HPDE6-E6E7 (cell line): ENCODE measurements around the gene PIAS1.
A peak's percentile ranks its signal among the peaks of the same experiment; 100 is the strongest.
"Not testable (repeated sequence)": the region's sequence is repeated elsewhere in the genome, so short reads cannot be mapped to it uniquely, and the experiment has no call there.

Experiments used
- DNase-seq: peaks from one replicate; pipeline ENCODE4 v3.0.0; 2011; ENCODE audit warnings: missing footprints; ENCODE audit errors: extremely low spot score

PIAS1 gene

DNA sequence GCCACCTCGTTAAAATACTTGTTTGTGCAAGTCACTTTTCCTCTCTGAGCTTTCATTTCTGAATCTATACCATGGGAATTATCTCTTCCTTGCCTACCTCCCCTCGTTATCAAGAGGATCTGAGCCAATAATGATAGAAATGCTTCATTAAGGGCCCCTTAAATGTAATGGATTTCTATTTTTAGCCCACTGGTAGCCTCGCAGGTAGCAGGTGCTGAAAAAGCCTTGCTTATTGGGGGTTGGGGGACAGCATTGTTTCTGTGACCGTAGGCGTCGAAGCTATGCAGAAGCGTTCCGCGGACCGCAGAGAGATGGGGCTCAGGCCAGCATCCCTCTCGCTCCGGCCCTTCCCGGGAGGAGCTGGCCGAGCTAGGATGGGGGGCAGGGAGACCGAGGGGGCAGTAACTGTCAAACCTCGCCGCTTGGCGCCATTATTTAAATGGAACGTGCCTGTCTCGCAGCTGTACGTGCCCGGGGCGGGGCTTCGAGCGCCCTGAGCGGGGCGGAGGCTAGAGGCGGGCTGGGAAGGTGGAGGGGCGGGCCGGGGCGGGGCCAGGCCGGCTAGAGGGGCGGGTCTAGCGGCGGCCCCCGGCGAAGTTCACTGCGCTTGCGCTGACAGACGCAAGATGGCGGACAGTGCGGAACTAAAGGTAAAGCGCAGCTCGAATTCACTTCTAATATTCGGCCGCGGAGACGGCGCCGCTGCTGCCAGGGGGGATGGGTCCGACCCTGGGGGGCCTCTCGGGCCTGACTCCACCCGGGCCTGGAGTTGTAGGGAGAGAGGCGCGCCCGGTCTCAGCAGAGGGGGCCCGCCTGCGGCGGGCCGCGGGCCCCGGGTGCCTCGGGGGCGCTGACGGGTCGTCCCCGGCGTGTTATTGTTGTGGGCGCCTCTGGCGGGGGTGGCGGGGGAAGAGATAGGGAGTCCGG lies at the start of gene PIAS1:
PIAS1 (plus strand) TSS at position 615 of the 927 bp plus-strand sequence; CDS start at position 627, 12 bp downstream.
- DNase-seq: peak; percentile 70

DNA sequence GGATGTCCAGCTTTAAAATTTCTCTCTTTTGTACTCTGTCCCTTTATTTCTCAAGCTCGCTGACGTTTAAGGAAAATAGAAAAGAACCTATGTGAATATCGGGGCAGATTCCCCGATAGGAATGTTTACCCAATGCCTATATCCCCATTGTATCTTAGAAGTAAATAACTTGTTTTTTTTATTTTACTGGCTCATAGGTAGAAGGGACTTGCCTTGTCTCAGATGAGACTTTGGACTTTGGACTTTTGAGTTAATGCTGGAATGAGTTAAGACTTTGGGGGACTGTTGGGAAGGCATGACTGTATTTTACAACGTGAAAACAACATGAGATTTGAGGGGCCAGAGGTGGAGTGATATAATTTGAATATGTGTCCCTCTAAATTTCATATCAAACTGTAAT lies 46.5 kb upstream of the PIAS1 start:
- not testable (repeated sequence) for DNase-seq

DNA sequence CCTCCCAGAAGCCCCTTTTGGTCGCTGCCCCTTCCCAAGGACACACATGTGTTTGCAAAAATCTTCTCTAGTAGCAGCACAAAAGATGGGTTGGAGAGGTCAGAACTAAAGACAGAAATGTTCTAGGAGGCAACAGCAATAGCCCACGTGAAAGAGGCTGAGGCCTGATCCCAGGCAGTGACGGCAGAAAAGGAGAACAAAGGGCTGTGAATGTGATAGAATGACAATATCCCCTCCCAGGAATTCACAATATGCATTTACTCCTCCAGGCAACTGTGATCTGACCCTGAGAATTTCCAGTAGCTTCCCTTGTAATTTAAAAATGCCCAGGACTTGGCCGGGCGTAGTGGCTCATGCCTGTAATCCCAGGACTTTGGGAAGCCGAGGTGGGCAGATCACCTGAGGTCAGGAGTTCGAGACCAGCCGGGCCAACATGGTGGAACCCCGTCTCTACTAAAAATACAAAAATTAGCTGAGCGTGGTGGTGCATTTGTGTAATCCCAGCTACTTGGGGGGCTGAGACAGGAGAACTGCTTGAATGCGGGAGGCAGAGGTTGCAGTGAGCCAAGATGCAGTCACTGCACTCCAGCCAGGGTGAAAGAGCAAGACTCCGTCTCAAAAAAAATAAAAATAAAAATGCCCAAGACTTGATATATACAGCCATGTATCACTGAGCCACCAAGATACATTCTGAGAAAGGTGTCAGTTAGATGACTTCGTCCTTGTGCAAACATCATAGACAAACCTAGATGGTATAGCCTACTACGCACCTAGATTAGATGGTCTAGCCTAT lies 43.6 kb upstream of the PIAS1 start:
- DNase-seq: no peak

DNA sequence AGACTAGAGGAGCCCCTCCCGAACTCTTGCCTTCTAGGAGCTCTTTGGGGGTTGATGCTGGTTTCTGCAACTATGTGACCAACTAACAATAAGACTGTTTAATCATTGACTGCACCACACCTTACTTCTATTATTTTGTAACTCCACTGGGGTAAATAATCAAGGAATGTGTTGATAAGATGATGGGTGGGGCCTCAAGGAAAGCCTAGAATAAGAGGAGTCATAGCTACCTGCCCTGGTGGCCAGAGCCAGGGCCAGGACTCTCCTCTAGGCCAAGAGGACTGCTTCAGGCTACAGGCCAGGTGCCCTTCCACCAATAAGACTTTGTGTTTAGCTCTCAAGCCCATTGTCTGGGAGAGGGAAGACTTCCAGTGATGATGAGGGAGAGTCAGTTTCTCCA lies 41.2 kb upstream of the PIAS1 start:
- DNase-seq: no peak

DNA sequence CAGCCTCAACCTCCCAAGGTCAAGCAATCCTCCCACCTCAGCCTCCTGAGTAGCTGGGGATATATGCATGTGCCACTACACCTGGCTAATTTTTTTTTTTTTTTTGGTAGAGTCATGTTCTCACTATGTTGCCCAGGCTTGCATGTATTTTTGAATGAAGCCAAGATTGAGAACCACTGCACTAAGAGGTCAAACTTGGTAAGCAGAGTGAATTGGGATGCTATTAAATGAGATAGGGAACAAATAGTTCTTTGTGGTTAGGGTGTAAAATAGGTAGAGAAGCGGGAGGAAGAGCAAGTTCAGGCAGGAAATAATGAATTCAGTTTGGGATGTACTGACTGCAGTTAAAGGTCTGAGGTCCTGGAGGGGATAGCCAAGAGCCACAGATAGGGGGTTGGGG lies 39.9 kb upstream of the PIAS1 start:
- no peak for DNase-seq

DNA sequence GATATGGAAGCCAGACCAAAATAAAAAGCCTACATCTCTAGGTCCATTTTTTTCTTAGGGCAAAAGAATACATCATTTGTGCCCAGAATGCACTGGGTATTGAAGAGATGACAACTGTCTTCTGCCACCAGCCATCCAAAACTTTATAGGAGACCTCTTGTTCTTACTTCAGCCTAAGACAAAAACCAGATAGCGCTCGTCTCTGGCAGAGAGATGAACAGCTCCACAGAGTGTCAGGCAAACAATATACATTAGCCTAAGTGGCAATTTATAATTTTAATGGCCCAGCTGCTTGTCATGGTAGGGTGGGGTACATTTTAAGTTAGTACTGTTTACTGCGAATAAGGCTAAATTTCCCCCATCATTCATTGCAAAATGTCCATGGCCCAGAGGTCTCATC lies 38.9 kb upstream of the PIAS1 start:
- DNase-seq: no peak

DNA sequence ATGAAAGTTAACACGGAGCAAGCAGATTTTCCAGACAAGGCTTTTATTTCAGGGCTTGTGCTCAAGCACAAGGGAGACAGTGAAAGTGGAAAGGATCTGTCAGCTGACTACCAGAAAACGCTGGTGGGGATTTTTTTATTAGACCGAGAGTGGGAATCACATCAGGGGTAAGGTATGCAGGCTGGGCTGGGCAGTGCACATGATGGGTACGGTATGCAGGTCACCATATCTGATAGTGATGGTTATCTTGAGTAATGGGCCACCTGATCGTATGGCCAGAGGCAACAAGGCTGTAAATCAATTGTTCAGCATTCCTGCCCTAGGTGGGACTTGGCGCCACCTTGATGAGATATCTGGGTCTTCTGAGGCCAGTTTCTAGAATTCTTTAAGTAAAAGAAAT lies 36.9 kb upstream of the PIAS1 start:
- DNase-seq: no peak

DNA sequence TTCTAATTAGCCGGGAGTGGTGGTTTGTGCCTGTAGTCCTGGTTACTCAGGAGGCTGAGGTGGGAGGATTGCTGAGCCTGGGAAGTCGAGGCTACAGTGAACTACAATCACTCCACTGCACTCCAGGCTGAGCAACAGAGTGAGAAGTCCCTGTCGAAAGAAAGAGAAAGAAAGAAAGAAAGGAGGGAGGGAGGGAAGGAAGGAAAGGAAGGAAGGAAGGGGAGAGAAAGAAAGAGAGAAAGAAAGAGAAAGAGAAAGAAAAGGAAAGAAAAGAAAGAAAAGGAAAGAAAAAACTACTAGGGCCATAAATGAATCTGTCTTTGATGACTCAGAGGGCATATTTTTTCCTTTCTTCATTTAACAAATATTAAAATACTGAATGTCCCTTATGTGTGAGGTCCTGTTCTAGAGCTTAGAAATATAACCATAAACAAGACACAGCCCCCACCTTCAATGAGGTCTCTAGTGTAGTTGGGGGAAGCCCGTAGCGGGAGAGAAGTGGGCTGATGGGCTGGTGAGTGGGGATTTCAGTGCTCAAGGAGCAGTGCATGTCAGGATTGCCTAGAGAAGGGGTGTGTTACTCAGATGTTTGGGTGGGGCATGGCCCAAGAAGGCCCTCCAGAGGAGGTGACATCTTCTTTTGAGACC lies 35.2 kb upstream of the PIAS1 start:
- DNase-seq: no peak

DNA sequence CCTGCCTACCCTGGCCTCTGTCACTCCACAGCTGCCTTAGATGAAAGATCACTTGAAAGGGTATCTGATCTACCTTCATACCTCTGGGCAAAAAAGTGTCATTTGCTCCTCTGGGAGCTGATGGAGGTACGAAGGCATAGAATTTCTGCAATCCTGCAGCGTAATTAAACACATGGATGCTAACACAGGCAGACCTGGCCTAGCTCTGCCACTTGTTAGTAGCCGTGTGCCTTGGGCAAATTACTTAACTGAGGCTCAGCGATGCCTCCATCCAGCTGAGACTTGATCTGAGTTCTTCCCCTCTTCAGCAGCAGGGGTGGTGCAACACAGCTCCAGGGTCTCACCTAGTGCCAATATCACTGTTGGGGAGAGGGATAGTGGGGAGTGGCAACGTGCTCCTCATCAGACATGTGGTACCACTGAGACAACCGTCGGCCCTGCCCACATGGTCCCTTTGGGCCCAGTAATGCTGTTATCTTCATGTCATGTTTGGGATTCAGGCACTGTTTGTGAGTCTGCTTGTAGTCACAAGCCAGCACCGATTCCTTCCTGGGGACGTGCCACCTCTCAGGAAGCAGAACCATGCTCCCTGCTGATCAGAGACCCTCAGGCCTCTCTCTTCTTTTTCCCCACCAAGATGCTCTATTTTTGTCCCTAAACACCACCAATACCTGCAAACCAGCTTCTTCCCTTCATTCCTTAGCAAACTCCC lies 34.1 kb upstream of the PIAS1 start:
- DNase-seq: no peak

DNA sequence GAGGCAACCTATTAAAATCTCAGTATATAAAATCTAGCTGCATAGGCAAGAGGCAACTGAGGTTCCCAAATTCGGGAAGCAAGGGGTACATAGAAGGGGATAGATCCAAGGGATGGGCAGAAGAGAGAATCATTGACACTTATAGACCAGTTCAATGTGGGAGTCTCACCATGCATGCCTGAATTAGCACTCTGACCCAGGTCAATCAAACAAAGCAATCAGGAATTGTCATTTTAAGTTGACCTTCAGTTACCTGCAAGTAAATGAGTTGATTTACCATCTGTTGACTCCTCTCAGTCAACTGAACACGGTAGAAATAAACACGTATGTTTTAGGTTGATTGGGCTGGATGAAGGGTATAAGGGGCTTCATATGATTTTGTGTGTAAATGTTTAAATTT lies 33.4 kb upstream of the PIAS1 start:
- no peak for DNase-seq

DNA sequence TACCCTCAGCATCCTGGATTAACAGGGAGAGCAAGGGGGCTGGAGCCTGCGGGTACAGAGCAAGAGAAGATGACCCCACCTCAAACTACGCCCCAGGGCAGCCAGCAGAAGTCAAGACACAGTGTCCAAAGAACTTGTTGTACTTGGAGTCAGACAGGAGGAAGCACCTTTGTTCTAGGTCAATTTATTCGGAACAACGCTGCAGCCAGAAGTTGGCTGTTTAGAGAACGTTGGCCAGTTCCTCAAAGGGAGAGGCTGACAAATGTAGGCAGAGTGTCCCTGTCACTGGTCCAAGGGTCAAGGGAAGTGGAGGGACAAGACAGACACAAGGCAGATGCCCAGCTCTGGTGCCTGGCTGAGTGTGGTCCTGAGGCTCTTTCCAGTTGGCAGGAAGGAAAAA lies 32.1 kb upstream of the PIAS1 start:
- no peak for DNase-seq

DNA sequence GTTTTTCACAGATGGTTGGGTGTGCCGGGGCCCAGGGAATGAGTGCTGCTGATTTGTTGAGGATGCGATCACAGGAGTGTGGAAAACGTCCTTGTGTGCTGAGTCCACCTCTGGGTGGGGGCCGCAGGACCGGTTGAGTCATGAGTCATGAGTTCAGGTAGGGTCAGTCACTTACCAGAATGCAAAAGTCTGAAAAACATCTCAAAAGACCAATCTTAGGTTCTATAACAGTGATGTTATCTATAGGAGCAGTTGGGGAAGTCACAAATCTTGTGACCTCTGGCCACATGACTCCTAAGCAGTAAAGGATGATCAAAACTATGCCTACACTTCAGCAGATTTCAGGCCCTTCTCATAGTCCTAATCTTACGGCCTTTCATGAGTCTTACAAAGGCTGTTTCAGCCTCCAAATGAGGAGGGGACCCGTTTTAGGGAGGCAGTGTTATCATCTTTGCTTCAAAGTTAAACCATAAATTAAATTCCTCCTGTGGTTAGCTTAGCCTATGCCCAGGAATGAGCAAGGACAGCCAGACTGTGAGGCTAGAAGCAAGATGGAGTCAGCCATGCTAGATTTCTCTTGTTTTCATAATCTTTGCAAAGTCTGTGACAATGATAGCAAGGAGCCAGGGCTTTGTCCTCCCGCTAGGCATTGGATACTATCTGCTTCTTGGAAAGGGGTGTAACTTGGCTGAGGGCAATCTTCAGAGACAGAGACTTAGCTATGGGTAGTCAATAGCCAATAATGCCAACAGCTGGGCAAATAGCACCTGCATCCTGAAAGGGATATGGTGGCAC lies 30.6 kb upstream of the PIAS1 start:
- no peak for DNase-seq

DNA sequence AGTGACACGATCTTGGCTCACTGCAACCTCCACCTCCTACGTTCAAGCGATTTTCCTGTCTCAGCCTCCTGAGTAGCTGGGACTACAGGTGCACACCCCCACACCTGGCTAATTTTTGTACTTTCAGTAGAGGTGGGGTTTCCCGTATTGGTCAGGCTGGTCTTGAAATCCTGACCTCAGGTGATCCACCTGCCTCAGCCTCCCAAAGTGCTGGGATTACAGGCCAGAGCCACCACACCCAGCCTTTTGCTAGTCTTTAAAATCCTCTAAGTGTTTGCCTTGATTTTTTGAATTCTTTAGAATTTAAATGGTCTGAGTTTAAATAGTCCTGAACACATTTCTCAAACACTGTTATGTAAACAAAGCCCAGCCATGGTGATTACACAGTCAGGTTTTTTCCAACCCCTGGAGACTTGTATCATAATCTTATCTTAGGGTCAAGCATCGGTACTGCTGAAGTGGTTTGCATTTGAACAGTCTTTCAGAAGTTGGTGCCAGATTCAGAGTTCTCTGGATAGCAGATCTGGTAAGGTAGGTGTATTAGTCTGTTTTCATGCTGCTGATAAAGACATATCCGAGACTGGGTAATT lies 28.2 kb upstream of the PIAS1 start:
- DNase-seq: no peak

DNA sequence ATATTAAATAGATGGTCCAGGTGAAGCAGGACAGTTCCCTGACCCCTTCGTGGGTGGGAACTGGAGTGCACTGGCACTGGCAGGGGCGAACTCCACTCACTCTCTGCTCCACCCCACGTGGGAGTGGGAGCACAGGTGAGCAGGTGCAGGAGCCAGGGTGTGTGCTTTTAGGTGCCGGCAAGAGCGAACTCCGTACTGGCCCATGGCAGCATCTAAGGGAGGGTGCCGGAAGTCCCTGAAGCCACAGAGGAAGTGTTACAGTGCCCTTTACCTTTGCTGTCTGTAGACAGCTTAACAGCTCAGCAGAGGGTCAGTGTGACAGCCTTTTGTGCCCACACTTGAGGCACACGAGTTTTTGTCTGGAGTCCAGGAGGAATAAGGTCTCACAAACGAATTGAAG lies 26.7 kb upstream of the PIAS1 start:
- DNase-seq: no peak

DNA sequence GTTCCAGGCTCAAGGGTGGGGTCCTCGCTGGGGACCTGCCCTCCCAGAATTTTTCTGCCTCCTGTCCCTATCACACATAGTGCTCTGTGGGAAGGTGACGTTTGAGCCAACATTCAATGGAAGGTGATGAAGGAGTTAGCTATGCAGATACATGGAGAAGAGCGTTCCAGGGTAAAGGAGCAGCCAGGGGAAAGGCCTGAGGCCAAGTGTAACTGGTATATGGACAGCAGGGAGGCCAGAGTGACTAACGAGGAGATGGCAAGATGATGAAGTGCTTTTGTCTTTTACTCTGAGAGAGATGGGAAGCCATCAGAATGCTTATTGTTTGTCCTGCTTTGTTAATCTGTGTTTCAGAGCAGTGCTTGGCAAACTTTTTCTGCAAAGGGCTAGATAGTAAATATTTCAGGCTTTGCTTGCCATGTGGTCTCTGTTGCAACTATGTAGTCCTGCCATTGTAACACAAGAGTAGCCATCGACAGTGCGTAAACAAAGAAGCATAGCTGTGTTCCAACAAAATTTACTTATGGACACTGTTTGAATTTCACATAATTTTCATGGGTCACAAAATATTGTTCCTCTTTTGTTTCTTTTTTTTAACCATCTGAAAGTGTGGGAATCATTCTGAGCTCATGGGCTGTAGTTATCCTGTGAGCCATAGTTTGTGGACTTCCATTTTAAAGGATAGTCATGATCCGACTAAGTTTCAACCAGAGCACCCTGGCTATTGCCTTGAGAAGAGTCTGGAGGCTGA lies 25.8 kb upstream of the PIAS1 start:
- no peak for DNase-seq

DNA sequence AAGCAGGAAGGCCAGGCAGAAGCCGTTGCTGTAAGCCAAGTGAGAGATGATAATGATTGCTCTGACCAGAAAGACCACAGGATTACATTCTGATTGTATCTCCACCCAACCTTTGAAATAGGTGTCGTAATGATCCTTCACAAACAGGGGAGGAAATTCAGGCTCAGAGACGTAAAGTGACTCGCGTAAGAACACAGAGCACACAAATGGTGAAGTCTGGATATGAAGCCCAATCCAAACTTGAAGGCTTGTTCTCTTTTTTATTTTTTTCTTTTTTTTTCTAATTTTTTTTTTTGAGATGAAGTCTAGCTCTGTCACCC lies 25.3 kb upstream of the PIAS1 start:
- DNase-seq: no peak

DNA sequence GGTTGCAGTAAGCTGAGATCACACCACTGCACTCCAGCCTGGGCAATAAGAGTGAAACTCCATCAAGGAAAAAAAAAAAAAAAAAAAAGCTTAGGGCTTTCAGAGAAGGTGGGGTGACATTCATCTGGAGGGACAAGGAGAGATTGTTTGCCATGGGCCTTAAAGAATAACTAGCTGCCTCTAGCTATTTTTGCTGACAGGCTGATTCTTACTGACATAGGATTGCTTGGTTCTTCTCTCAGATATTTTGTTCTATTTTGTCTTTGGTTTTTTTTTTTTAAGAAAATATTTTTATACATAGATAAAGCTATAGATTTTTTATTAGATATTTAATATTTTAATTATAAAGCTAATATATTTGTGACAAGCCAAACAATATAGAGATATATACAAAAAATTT lies 24.2 kb upstream of the PIAS1 start:
- no peak for DNase-seq

DNA sequence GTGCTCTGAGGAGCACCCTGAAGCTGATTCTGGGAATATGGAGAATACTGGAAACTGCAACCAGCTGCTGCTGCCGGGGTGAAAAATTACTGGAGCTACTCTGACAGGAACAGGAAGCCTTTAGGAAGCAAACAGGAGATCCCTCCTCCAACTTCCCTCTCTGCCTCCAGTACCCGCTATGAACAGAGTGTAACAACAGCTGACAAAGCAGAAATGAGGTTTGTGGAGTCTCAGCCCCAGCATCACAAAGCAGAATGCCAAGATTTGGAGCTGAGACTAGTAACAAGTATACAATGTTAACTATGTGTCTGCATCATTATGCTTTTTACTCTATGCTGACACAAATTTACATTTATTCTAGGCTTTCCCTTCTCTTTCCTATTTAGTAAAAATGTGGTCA lies 22.7 kb upstream of the PIAS1 start:
- DNase-seq: no peak

DNA sequence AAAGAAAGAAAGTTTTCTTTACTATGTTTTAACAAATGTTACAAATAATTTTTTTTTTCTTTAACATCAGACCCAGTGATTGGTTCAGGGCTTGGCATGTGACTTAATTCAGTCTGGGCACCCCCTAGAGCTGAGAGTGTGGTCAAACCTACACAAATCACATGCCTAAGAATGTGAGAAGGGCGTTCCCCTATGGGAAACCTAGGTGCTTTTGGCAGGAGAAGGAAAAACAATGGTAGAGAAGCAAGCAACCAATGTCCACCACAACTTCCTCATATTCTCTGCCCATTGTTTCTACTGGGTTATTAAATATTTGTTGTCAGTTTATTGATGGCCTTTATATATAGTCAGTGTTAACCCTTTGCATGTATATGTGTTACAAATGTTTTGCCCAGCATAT lies 21.4 kb upstream of the PIAS1 start:
- no peak for DNase-seq

DNA sequence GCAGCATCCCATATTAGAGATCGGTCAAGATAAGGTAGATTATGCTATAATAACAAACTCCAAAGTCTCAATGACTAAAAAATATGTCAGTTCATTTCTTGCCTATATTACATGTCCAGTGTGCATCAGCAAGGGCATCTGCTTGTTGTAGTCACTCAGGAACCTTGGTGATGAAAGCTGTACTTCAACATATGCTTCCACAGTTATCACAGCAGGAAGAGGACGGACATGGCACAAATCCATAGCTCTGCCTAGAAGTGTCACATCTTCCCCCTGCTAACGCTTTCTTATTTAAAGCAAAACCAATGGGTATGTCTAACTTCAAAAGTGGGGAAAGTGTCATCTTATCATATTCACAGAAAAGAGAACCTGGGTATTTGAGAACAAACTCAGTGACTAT lies 20.0 kb upstream of the PIAS1 start:
- DNase-seq: no peak
